Chondrocyte (in vitro differentiated cells): ENCODE results near the gene EFNA2. TPM values are rescaled to one million over a fixed set of nuclear protein-coding genes. Genes with fewer than 3 reads are reported as not detected.

Experiments used
- DNase-seq: peaks from one replicate; pipeline ENCODE4 v3.0.0; 2021; ENCODE audit warnings: mixed read lengths, low spot score
- H3K27ac Mint-ChIP-seq: one replicate; pipeline ENCODE4 v1.8.0; 2021; ENCODE audit warnings: mild to moderate bottlenecking, moderate library complexity, mixed read lengths; ENCODE audit not compliant: unreplicated experiment
- H3K27me3 Mint-ChIP-seq: 2 replicates; pipeline ENCODE4 v1.8.0; 2021; ENCODE audit warnings: low read depth, mixed read lengths
- H3K36me3 Mint-ChIP-seq: 2 replicates; pipeline ENCODE4 v1.8.0; 2021; ENCODE audit warnings: low read depth, mixed read lengths
- H3K4me1 Mint-ChIP-seq: 2 replicates; pipeline ENCODE4 v1.8.0; 2021; ENCODE audit warnings: low read depth, mild to moderate bottlenecking, mixed read lengths
- H3K4me3 Mint-ChIP-seq: one replicate; pipeline ENCODE4 v1.8.0; 2021; ENCODE audit warnings: mild to moderate bottlenecking, moderate library complexity, mixed read lengths; ENCODE audit not compliant: unreplicated experiment
- H3K9me3 Mint-ChIP-seq: 2 replicates; pipeline ENCODE4 v1.8.0; 2021; ENCODE audit warnings: low read depth, mixed read lengths
- total RNA-seq: library from RNA; stranded (reverse); gene quantifications from 3 replicates; pipeline ENCODE4 v1.2.1, GENCODE V29; 2021
- TF ChIP-seq, protein P1 (sequence below): fragments of 200-600 bp; sonication (generic); IDR thresholded peaks from 2 replicates; pipeline ENCODE4 v1.5.0; 2021; ENCODE audit warnings: antibody characterized with exemption, mild to moderate bottlenecking, moderate library complexity

The EFNA2 gene
- total RNA-seq, 1 donor from 2014 or later = 7.0 TPM

- no peak overlapping the region for H3K27ac Mint-ChIP-seq
- TF ChIP-seq, protein P1, sequence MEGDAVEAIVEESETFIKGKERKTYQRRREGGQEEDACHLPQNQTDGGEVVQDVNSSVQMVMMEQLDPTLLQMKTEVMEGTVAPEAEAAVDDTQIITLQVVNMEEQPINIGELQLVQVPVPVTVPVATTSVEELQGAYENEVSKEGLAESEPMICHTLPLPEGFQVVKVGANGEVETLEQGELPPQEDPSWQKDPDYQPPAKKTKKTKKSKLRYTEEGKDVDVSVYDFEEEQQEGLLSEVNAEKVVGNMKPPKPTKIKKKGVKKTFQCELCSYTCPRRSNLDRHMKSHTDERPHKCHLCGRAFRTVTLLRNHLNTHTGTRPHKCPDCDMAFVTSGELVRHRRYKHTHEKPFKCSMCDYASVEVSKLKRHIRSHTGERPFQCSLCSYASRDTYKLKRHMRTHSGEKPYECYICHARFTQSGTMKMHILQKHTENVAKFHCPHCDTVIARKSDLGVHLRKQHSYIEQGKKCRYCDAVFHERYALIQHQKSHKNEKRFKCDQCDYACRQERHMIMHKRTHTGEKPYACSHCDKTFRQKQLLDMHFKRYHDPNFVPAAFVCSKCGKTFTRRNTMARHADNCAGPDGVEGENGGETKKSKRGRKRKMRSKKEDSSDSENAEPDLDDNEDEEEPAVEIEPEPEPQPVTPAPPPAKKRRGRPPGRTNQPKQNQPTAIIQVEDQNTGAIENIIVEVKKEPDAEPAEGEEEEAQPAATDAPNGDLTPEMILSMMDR = no peak
Measured at GRCh38 chr19:1247748-1248138, 37.9 kb upstream of the EFNA2 start.

DNA sequence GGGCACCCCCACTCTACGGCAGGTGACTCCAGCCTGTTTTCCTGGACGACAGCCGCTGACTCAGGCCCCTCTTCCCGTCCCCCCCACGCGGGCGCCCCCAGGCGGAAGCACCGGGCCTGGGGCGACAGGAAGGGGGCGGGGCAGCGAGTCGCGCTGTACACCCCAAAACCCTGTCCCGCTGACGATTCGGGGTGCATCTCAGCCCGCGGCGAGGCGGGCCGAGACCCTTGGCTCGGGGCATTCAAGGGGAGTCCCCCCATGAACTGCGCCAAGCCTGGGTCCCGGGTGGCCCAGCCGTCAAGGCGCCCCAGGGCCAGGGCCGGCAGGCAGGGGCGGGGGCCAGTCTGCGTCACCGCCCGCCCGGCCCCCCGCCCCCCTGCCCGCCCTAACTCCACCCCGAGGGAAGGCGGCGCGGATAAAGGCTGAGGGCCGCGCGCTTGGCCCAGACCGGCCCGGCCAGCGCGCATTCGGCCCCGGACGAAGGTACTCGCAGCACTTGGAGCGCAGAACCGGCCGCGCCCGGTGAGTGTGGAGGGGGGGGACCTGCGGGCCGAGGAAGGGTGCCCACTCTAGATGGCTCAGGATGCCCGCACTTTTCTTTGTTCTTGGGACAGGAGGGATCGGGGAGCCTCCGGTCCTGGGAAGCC lies 37.4 kb upstream of the EFNA2 start, which contains the start of gene MIDN:
MIDN (plus strand) TSS at position 445 of the 647 bp plus-strand sequence. CDS start 1,714 bp downstream, outside the sequence.
- H3K27me3 Mint-ChIP-seq = no peaks in the 10 kb centered on the region
- H3K27ac Mint-ChIP-seq = peak within 1 kb of the TSS; percentile 86
- peaks cover 13% of the 10 kb centered on the region for H3K4me1 Mint-ChIP-seq
- peak within 1 kb of the TSS; percentile 77 for H3K4me3 Mint-ChIP-seq
- TF ChIP-seq, protein P1 = no peak
- peaks cover 8% of the 10 kb centered on the region for H3K36me3 Mint-ChIP-seq
- no peaks in the 10 kb centered on the region for H3K9me3 Mint-ChIP-seq
- no peak for DNase-seq

More at GRCh38 chr19:1247748-1248138, 37.9 kb upstream of the EFNA2 start:
- DNase-seq = no peak
- Mint-ChIP-seq H3K4me3 (no peak overlapping the region), H3K36me3 (peaks cover 8% of the 10 kb centered on the region), H3K4me1 (peaks cover 17% of the 10 kb centered on the region), H3K9me3 (no peaks in the 10 kb centered on the region), H3K27me3 (no peaks in the 10 kb centered on the region)

DNA sequence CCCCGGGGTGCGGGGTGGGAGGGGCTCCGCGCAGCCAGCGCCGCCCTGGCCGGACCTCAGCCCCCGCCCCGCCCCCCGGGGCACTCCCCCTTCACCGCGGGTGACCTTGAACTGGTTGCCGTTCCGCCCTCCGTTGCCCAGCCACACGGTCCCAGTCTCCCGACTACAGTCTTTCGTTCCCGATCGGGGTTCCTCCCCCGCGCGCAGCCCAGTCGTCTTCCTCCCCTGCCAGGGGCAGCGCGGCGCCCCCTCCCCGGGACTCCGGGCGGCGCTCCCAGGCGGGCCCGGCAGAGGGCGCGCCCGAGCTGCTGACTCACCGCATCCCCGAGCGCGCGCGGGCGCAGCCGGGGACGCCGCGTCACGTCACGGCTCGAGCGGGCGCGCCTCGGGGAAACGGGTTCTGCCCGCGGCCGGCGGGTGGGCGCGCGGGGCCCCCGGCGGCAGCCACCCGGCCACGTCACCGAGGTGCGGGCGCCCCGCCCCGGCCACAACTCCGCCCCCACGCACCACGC lies 36.8 kb upstream of the EFNA2 start:
- no peak for DNase-seq
- H3K4me3 Mint-ChIP-seq = peak overlapping the region; percentile 77
- peak overlapping the region; percentile 86 for H3K27ac Mint-ChIP-seq

GRCh38 chr19:1249298-1249989 lies 36.2 kb upstream of the EFNA2 start:
- DNase-seq = no peak
- Mint-ChIP-seq H3K9me3 (no peaks in the 10 kb centered on the region), H3K27me3 (no peaks in the 10 kb centered on the region), H3K4me3 (peak overlapping the region; percentile 63), H3K27ac (peak overlapping the region; percentile 66), H3K36me3 (peaks cover 10% of the 10 kb centered on the region), H3K4me1 (peaks cover 16% of the 10 kb centered on the region)
- TF ChIP-seq, protein P1 = no peak

More for the DNA sequence above, 36.8 kb upstream of the EFNA2 start:
- Mint-ChIP-seq H3K4me1 (peaks cover 15% of the 10 kb centered on the region), H3K27me3 (no peaks in the 10 kb centered on the region), H3K9me3 (no peaks in the 10 kb centered on the region), H3K36me3 (peaks cover 10% of the 10 kb centered on the region)
- TF ChIP-seq, protein P1 = peak; percentile 88

DNA sequence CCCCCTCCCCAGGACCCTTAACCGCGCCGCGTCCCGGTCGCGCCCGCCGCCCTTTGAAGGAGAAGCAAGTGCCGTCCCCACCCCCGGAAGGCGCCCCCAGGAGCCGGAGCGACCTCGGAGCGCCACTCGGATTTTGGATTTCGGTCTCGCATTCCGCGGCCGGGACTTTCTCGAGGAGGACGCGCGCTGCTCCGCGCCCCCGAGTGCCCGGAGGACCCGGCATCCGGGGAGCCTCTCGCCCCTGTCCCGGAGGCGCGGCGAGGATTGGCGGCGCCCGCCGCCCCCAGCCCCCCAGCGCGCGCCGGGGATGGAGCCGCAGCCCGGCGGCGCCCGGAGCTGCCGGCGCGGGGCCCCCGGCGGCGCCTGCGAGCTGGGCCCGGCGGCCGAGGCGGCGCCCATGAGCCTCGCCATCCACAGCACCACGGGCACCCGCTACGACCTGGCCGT lies 35.7 kb upstream of the EFNA2 start:
- peaks cover 14% of the 10 kb centered on the region for H3K36me3 Mint-ChIP-seq
- H3K4me1 Mint-ChIP-seq = peaks cover 17% of the 10 kb centered on the region
- H3K9me3 Mint-ChIP-seq = no peaks in the 10 kb centered on the region

More for the DNA sequence above, 35.7 kb upstream of the EFNA2 start:
- Mint-ChIP-seq H3K4me3 (peak overlapping the region; percentile 63), H3K27ac (no peak overlapping the region), H3K27me3 (no peaks in the 10 kb centered on the region)
- TF ChIP-seq, protein P1 = no peak
- DNase-seq = no peak
